HepG2 (cell line): ENCODE measurements around the gene DNAAF3. TPM values are rescaled to one million over a fixed set of nuclear protein-coding genes. Genes with fewer than 3 reads are reported as not detected.

Experiments used
- BCL6 ChIP-seq: IDR thresholded peaks from 2 replicates; pipeline ENCODE4 v1.6.1; 2016; ENCODE audit warnings: missing genetic modification reagents, missing compliant biosample characterization
- CBX5 ChIP-seq: sonication (generic); formaldehyde crosslinking; IDR thresholded peaks from 2 replicates; pipeline ENCODE4 v1.4.0; 2020; ENCODE audit warnings: missing genetic modification reagents, borderline replicate concordance
- DPF2 ChIP-seq: sonication (generic); formaldehyde crosslinking; IDR thresholded peaks from 2 replicates; pipeline ENCODE4 v1.4.0; 2020; ENCODE audit warnings: mild to moderate bottlenecking, low read depth, missing genetic modification reagents, borderline replicate concordance
- JUN ChIP-seq: sonication (generic); formaldehyde crosslinking; IDR thresholded peaks from 2 replicates; pipeline ENCODE4 v1.4.0; 2020; ENCODE audit warnings: mild to moderate bottlenecking, missing genetic modification reagents
- KLF15 ChIP-seq: sonication (generic); formaldehyde crosslinking; IDR thresholded peaks from 2 replicates; pipeline ENCODE4 v1.8.1; 2023; ENCODE audit warnings: borderline replicate concordance, mild to moderate bottlenecking, inconsistent platforms, missing genetic modification reagents, mixed read lengths
- MYPOP ChIP-seq: sonication (generic); formaldehyde crosslinking; IDR thresholded peaks from 2 replicates; pipeline ENCODE4 v1.8.1; 2023; ENCODE audit warnings: mild to moderate bottlenecking, moderate library complexity, missing genetic modification reagents
- PAWR ChIP-seq: sonication (generic); formaldehyde crosslinking; IDR thresholded peaks from 2 replicates; pipeline ENCODE4 v1.4.0; 2020; ENCODE audit warnings: missing genetic modification reagents, mild to moderate bottlenecking, borderline replicate concordance
- SMAD1 ChIP-seq: sonication (generic); formaldehyde crosslinking; IDR thresholded peaks from 2 replicates; pipeline ENCODE4 v1.4.0; 2020; ENCODE audit warnings: missing genetic modification reagents, low read depth, mild to moderate bottlenecking, borderline replicate concordance
- XBP1 ChIP-seq: sonication (generic); formaldehyde crosslinking; IDR thresholded peaks from 2 replicates; pipeline ENCODE4 v1.5.0; 2020; ENCODE audit warnings: missing genetic modification reagents
- YEATS4 ChIP-seq: sonication (generic); formaldehyde crosslinking; IDR thresholded peaks from 2 replicates; pipeline ENCODE4 v1.4.0; 2020; ENCODE audit warnings: missing genetic modification reagents, borderline replicate concordance
- ZBTB3 ChIP-seq: sonication (generic); formaldehyde crosslinking; IDR thresholded peaks from 2 replicates; pipeline ENCODE4 v1.4.0; 2020; ENCODE audit warnings: low read depth, mild to moderate bottlenecking, moderate library complexity, missing genetic modification reagents, borderline replicate concordance
- ZNF12 ChIP-seq: sonication (generic); formaldehyde crosslinking; IDR thresholded peaks from 2 replicates; pipeline ENCODE4 v1.5.0; 2020; ENCODE audit warnings: missing genetic modification reagents
- ZNF17 ChIP-seq: sonication (generic); formaldehyde crosslinking; IDR thresholded peaks from 2 replicates; pipeline ENCODE4 v1.5.0; 2020; ENCODE audit warnings: mild to moderate bottlenecking, missing genetic modification reagents
- ZNF556 ChIP-seq: sonication (generic); formaldehyde crosslinking; IDR thresholded peaks from 2 replicates; pipeline ENCODE4 v1.4.0; 2020; ENCODE audit warnings: mild to moderate bottlenecking, missing genetic modification reagents, borderline replicate concordance
- ZNF558 ChIP-seq: sonication (generic); formaldehyde crosslinking; IDR thresholded peaks from 2 replicates; pipeline ENCODE4 v1.9.0; 2022; ENCODE audit warnings: mild to moderate bottlenecking, missing genetic modification reagents, borderline replicate concordance
- ZNF777 ChIP-seq: sonication (generic); formaldehyde crosslinking; IDR thresholded peaks from 2 replicates; pipeline ENCODE4 v1.4.0; 2020; ENCODE audit warnings: missing genetic modification reagents
- polyA plus RNA-seq, 8 experiments: library from polyadenylated mRNA; depleted of rRNA in 3 of 8; stranded (reverse) in 7 of 8; unstranded in 1 of 8; fragments of >200 nt; fragmentation: Illumina TruSeq in 4 of 8; extraction: Trizol in 4 of 8; gene quantifications; 2 replicates each; pipeline versions ENCODE4 v1.2.1 to v1.2.3, GENCODE V29; 2011 to 2016; ENCODE audit warnings: low read depth in 4 of 8, missing spikeins in 1 of 8, mixed read lengths in 1 of 8; ENCODE audit not compliant: insufficient read depth in 1 of 8
- total RNA-seq, 5 experiments: library from RNA; depleted of rRNA; stranded (reverse); fragments of >200 nt; fragmentation: Illumina TruSeq; extraction: Trizol; gene quantifications; 2 replicates each; pipeline ENCODE4 v1.2.3, GENCODE V29; 2016; ENCODE audit warnings: low read depth in 1 of 5
- TF ChIP-seq, protein P1 (sequence below): sonication (generic); formaldehyde crosslinking; IDR thresholded peaks from 2 replicates; pipeline ENCODE4 v1.4.0; 2020; ENCODE audit warnings: missing genetic modification reagents, borderline replicate concordance
- TF ChIP-seq, protein P2 (sequence below): sonication (generic); formaldehyde crosslinking; IDR thresholded peaks from 2 replicates; pipeline ENCODE4 v1.5.1; 2020; ENCODE audit warnings: missing genetic modification reagents, mild to moderate bottlenecking, borderline replicate concordance

DNAAF3 gene
- total and polyA plus RNA-seq, 2 of the 13 experiments (the other 11 are each of a cell fraction or from before 2014, with no cell fraction given), result 0.30 to 0.40 TPM

- TF ChIP-seq, protein P1, sequence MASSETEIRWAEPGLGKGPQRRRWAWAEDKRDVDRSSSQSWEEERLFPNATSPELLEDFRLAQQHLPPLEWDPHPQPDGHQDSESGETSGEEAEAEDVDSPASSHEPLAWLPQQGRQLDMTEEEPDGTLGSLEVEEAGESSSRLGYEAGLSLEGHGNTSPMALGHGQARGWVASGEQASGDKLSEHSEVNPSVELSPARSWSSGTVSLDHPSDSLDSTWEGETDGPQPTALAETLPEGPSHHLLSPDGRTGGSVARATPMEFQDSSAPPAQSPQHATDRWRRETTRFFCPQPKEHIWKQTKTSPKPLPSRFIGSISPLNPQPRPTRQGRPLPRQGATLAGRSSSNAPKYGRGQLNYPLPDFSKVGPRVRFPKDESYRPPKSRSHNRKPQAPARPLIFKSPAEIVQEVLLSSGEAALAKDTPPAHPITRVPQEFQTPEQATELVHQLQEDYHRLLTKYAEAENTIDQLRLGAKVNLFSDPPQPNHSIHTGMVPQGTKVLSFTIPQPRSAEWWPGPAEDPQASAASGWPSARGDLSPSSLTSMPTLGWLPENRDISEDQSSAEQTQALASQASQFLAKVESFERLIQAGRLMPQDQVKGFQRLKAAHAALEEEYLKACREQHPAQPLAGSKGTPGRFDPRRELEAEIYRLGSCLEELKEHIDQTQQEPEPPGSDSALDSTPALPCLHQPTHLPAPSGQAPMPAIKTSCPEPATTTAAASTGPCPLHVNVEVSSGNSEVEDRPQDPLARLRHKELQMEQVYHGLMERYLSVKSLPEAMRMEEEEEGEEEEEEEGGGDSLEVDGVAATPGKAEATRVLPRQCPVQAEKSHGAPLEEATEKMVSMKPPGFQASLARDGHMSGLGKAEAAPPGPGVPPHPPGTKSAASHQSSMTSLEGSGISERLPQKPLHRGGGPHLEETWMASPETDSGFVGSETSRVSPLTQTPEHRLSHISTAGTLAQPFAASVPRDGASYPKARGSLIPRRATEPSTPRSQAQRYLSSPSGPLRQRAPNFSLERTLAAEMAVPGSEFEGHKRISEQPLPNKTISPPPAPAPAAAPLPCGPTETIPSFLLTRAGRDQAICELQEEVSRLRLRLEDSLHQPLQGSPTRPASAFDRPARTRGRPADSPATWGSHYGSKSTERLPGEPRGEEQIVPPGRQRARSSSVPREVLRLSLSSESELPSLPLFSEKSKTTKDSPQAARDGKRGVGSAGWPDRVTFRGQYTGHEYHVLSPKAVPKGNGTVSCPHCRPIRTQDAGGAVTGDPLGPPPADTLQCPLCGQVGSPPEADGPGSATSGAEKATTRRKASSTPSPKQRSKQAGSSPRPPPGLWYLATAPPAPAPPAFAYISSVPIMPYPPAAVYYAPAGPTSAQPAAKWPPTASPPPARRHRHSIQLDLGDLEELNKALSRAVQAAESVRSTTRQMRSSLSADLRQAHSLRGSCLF (CRISPR knock-in tag), result no peak
- peak; percentile 35; the same call in 1 of the 2 replicates for TF ChIP-seq SMAD1 (CRISPR knock-in tag)
- TF ChIP-seq ZNF777, result peak; percentile 42
- TF ChIP-seq KLF15 (CRISPR knock-in tag), result no peak
- no peak for TF ChIP-seq BCL6 (CRISPR knock-in tag)
- 0 out of 2 replicates have a peak, but pooled peaks have one; percentile 29 for TF ChIP-seq ZBTB3
- TF ChIP-seq MYPOP (CRISPR knock-in tag), result peak; percentile 36; the same call in 1 of the 2 replicates
- no peak for TF ChIP-seq PAWR (CRISPR knock-in tag)
- TF ChIP-seq ZNF12 (CRISPR knock-in tag), result no peak; the same call in 1 of the 2 replicates
- TF ChIP-seq, protein P2, sequence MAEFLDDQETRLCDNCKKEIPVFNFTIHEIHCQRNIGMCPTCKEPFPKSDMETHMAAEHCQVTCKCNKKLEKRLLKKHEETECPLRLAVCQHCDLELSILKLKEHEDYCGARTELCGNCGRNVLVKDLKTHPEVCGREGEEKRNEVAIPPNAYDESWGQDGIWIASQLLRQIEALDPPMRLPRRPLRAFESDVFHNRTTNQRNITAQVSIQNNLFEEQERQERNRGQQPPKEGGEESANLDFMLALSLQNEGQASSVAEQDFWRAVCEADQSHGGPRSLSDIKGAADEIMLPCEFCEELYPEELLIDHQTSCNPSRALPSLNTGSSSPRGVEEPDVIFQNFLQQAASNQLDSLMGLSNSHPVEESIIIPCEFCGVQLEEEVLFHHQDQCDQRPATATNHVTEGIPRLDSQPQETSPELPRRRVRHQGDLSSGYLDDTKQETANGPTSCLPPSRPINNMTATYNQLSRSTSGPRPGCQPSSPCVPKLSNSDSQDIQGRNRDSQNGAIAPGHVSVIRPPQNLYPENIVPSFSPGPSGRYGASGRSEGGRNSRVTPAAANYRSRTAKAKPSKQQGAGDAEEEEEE (CRISPR knock-in tag), result no peak
- no peak for TF ChIP-seq XBP1
- TF ChIP-seq CBX5 (CRISPR knock-in tag), result no peak
- TF ChIP-seq ZNF558 (CRISPR knock-in tag), result peak; percentile 5; the same call in 1 of the 2 replicates
- peak; percentile 55; the same call in 1 of the 2 replicates for TF ChIP-seq JUN
- no peak for TF ChIP-seq DPF2 (CRISPR knock-in tag)
- no peak for TF ChIP-seq ZNF17 (CRISPR knock-in tag)
- TF ChIP-seq ZNF556 (CRISPR knock-in tag), result no peak
- 0 out of 2 replicates have a peak, but pooled peaks have one; percentile 37 for TF ChIP-seq YEATS4
Measured at GRCh38 chr19:55209693-55210472, 43.5 kb upstream of the DNAAF3 start (continued).
